GM10248 (cell line): ENCODE results near the gene MGAT4A.

ENCODE experiments used
- CTCF ChIA-PET: fragments of 300-600 bp; sonication (Branson Sonifier 250); formaldehyde crosslinking; extraction: SDS; loops from one replicate; lab custom pipeline; 2021; ENCODE audit warnings: antibody characterized with exemption; lab: Yijun Ruan, JAX
- POLR2A ChIA-PET: fragments of 350-650 bp; sonication (Branson Sonifier 250); formaldehyde crosslinking; extraction: SDS; loops from one replicate; lab custom pipeline; 2020; ENCODE audit warnings: antibody characterized with exemption; lab: Yijun Ruan, JAX
- DNase-seq: peaks from one replicate; pipeline ENCODE4 v3.0.0; 2012; ENCODE audit errors: extremely low spot score
- TF ChIP-seq, protein P1 (sequence below): IDR thresholded peaks from 2 replicates; pipeline ENCODE4 v1.5.1; 2012; ENCODE audit warnings: mild to moderate bottlenecking, low read depth; ENCODE audit errors: extremely low read depth, missing control alignments, control extremely low read depth

The MGAT4A gene

DNA sequence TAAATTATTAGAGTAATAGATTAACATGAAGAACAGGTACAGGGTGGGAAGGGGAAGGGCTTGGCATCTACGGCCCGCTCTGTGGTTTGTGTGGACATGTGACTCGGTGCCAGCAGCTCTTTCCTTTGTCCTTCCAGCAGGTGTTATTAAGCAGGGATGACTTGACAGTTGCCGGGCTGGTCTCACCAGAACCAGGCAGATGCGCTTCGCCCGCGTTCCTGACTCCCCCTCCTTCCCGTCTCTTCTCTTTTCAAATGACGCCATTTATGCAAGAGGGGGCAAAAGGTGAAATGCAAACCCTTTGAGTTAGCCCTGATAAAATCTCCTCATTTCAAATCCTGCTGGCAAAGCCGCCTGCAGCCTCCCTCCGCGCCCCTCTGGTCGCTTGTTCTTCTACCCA is 38.9 kb upstream of the MGAT4A start:
- POLR2A ChIA-PET: no interaction called here
- CTCF ChIA-PET: no interaction called here
- no peak for DNase-seq
- TF ChIP-seq, protein P1, sequence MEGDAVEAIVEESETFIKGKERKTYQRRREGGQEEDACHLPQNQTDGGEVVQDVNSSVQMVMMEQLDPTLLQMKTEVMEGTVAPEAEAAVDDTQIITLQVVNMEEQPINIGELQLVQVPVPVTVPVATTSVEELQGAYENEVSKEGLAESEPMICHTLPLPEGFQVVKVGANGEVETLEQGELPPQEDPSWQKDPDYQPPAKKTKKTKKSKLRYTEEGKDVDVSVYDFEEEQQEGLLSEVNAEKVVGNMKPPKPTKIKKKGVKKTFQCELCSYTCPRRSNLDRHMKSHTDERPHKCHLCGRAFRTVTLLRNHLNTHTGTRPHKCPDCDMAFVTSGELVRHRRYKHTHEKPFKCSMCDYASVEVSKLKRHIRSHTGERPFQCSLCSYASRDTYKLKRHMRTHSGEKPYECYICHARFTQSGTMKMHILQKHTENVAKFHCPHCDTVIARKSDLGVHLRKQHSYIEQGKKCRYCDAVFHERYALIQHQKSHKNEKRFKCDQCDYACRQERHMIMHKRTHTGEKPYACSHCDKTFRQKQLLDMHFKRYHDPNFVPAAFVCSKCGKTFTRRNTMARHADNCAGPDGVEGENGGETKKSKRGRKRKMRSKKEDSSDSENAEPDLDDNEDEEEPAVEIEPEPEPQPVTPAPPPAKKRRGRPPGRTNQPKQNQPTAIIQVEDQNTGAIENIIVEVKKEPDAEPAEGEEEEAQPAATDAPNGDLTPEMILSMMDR: no peak

DNA sequence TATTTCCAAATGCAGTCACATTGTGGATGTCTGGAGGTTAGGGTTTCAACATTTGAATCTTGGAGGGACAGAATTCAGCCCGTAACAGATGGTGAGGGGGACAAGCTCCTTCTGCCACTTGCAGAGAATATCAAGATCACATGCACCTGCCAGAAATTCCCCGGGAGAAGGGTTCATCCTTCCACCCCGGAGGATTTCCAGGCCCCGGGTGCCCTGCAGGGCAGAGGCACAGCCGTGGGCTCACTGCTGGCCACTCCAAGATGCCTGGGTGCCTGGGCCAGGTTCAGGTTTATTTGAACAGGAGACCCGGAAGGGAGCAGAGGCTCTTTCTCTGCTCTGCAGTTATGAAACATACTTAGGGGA is 38.2 kb upstream of the MGAT4A start:
- CTCF ChIA-PET: interaction anchor here (1.4 kb wide), 1 partner anchor 1612 kb away, joined by 3 read pairs; no protein-coding TSS in a partner anchor
- POLR2A ChIA-PET: no interaction called here
- DNase-seq: no peak
- TF ChIP-seq, protein P1: no peak

DNA sequence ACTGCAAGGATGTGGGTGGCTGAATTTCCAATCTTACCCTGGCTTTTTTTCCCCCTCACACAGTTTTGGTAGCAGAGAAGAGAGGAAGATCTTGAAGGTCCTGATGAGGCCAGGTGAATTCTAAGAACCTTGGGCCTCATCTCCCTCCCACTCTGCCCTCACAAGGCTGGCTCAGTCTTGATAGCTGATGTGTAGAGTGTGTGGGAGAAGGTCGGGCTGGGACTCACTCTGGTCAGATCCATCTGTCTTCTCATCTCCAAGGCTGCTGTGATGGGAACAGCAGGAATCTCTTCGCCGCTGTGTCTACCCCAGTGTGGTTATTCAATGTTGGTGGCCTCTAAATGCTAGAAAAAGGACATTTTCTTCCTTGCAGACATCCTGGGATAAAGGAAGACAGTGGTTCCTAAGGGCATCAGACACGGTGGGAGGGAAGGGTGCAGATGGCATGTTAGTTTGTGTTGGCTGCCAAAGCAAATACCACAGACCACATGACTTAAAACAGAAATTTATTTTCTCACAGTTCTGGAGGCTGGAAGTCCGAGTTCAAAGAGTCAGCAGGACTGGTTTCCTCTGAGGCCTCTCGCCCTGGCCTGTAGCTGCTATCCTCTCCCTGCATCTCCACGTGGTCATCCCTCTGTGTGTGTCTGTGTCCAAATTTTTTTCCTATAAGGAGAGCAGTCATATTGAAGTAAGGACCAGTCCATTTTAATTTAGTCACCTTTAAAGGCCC is 37.6 kb upstream of the MGAT4A start:
- TF ChIP-seq, protein P1: no peak

DNA sequence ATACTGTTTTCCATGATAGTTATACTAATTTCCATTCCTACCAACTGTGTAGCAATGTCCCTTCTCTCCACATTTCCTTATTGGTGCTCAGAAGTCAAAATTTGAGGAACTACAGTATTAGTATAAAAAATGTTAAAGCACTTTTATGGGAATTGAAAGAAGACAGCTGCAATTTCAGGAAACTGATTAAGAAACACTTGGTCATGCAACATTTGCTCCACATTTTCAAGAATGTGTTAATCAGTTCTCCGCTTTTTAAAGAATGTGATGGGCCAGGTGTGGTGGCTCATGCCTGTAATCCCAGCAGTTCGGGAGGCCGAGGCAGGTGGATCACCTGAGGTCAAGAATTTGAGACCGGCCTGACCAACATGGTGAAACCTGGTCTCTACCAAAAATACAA is 33.6 kb upstream of the MGAT4A start:
- TF ChIP-seq, protein P1: no peak
- CTCF ChIA-PET: no interaction called here

More for the DNA sequence above, 37.6 kb upstream of the MGAT4A start:
- CTCF ChIA-PET: interaction anchor here (1.0 to 1.4 kb wide), 3 partner anchors 10 to 1613 kb away, joined by 3 to 4 read pairs (median 4); no protein-coding TSS in a partner anchor
- POLR2A ChIA-PET: no interaction called here
- no peak for DNase-seq

DNA sequence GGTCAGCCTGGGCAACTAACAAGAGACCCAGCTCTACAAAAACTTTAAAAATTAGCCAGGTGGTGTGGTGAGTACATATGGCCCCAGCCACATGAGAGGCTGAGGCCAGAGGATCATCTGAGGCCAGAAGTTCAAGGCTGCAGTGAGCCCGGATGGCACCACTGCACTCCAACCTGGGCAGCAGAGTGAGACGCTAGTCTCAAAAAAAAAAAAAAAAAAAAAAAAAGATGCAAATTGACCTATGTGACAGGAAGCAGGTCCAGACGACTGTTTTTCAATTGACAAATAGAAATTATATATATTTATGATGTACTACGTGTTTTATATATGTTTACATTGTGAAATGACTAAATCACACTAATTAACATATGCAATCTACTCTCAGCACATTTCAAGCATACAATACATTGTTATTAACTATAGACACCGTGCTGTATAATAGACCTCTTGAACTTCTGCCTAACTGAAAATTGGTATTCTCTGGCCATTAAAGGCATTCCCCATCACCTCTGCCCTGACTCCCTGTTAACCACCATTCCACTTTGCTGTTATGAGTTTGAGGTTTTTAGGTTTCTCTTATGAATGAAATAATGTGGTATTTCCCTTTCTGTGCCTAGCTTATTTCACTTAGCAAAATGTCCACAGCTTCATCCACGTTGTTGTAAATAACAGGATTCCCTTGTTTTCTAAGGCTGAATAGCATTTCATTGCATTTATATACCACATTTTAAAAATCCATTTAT is 32.4 kb upstream of the MGAT4A start:
- TF ChIP-seq, protein P1: no peak
- CTCF ChIA-PET: no interaction called here
- POLR2A ChIA-PET: no interaction called here

More for the DNA sequence above, 33.6 kb upstream of the MGAT4A start:
- no peak for DNase-seq
- POLR2A ChIA-PET: no interaction called here

DNA sequence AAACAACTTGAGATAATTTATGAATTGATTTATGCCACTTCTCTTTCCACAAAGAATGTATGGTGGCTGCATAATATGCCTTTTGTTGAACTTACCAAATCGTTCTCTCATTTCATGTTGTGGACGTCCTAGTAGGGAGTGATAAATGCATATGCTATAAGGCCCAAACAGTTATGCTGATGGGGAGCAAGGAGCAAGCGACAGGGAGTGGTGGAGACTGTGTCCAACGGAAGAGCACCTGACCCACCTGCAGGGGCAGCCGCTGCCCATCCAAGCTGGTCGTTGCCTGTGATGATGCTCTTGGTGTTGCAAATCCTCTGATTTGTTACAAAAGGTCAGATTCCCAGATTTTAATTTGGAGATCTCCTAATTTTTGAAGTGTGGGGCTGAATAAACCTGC is 31.0 kb upstream of the MGAT4A start:
- POLR2A ChIA-PET: no interaction called here

More for the DNA sequence above, 32.4 kb upstream of the MGAT4A start:
- no peak for DNase-seq

More for the DNA sequence above, 31.0 kb upstream of the MGAT4A start:
- CTCF ChIA-PET: no interaction called here
- TF ChIP-seq, protein P1: no peak
- no peak for DNase-seq
